ENCODE results near the gene HDLBP.

The HDLBP gene

DNA sequence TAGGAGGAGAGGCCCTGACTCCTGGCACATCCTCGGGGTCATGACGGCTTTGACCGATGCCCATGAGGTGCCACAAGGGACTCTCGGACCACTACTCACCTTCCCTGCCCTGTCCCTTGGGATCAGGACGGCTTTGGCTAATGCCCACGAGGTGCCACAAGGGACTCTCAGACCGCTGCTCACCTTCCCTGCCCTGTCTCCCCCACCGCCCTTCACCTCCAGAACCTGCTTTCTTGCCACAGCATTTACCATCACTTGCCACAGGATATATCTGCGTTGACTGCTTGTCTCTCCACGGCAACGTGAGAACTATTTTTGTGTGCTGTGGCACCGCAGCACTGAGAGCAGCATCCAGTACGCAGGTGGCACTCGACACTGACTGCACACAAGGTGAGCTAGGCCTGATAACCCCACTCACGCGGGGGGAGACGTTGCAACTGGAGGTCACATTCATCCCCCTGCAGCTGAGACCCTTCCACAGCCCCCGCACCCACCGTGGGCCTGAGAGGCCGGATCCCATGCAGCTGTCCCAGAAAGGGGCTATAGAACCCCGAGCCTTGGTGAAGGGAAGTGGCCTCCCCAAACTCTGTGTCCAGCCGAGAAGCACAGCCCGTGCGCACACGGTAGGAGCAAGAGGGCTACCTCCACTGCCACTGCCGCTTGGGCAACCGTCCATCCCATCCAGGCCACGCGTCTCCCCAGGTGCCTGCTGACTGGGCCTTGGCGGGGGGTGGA, 79.4 kb downstream of the HDLBP start:
- TF ChIP-seq, protein P1, sequence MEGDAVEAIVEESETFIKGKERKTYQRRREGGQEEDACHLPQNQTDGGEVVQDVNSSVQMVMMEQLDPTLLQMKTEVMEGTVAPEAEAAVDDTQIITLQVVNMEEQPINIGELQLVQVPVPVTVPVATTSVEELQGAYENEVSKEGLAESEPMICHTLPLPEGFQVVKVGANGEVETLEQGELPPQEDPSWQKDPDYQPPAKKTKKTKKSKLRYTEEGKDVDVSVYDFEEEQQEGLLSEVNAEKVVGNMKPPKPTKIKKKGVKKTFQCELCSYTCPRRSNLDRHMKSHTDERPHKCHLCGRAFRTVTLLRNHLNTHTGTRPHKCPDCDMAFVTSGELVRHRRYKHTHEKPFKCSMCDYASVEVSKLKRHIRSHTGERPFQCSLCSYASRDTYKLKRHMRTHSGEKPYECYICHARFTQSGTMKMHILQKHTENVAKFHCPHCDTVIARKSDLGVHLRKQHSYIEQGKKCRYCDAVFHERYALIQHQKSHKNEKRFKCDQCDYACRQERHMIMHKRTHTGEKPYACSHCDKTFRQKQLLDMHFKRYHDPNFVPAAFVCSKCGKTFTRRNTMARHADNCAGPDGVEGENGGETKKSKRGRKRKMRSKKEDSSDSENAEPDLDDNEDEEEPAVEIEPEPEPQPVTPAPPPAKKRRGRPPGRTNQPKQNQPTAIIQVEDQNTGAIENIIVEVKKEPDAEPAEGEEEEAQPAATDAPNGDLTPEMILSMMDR (IDR thresholded peaks at IDR 0.05; ENCODE audit: borderline replicate concordance, insufficient read depth, low read depth, low read length), result no peak
- no peak overlapping the region for H3K4me3 ChIP-seq (ENCODE audit: low read depth, low read length)

DNA sequence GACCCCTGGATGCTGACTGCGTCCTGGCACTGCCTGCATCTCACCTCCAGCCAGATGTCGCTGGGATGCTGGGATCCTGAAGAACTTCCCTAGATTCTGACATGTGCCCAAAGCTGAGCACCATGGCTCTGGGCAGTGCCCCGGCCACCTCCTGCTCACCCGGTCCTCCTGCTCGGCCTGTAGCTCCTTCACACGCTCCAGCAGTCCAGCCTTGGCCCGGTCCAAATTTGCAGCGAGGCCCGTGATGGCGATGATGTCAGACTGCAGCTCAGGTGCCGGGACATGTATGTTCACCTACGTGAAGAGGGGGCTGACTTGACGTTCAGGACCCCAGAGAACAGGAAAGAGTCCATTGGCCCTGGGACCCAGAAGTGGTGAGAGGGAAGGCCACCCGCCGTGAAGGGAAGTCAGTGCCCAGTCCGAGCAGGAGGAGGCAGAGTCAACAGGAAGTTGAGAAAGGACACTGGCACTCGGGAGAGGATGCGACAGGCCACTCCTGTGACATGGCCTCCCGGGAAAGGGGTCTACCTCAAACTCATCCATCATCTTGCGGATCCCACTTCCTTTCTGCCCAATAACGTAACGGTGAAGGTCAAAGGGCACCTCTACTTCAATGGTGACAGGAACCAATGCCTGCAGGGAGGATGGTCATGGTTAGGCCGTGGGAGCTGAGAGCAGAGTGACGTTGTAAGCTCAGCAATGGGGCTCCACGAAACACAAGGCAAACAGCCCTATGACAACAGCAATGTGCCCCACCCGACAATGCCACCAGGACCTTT, 80.3 kb downstream of the HDLBP start:
- H3K4me3 ChIP-seq (ENCODE audit: low read depth, low read length), result no peak overlapping the region
- TF ChIP-seq, protein P1 (IDR thresholded peaks at IDR 0.05; ENCODE audit: borderline replicate concordance, insufficient read depth, low read depth, low read length), result no peak

DNA sequence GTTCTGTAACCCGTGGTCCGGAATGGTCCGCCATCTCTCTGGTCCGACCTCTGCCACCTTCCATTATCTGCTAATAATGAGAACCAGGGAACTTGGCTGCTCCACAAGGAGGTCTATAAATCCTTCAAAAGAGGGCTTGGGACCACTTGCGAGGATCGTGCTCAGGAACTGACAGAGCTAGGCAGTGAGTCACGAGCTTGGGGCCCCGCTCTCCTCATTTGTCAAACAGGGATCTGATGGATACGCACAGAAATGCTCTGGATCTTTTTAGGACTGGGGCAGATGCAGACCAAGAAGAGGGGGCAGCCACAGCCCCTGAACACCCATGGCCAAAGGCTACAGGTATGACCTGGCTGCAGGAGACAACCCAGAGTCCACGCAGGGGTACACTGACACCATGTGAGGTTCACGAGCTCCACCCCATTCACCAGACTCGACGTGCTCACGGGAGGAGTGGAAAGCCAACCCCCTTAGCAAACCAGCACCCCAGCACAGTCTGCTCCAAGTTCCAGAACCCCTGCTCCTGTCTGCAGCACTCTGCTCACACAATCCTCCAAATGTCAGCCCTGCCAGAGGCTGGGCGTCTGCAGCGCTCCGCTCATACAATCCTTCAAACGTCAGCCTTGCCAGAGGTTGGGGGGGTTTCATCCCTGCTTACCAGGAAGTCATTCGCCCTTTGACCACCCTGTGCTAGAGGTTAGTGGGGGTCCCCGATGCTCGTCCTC, 81.2 kb downstream of the HDLBP start:
- TF ChIP-seq, protein P1 (IDR thresholded peaks at IDR 0.05; ENCODE audit: borderline replicate concordance, insufficient read depth, low read depth, low read length), result no peak
- H3K4me3 ChIP-seq (ENCODE audit: low read depth, low read length), result no peak overlapping the region

DNA sequence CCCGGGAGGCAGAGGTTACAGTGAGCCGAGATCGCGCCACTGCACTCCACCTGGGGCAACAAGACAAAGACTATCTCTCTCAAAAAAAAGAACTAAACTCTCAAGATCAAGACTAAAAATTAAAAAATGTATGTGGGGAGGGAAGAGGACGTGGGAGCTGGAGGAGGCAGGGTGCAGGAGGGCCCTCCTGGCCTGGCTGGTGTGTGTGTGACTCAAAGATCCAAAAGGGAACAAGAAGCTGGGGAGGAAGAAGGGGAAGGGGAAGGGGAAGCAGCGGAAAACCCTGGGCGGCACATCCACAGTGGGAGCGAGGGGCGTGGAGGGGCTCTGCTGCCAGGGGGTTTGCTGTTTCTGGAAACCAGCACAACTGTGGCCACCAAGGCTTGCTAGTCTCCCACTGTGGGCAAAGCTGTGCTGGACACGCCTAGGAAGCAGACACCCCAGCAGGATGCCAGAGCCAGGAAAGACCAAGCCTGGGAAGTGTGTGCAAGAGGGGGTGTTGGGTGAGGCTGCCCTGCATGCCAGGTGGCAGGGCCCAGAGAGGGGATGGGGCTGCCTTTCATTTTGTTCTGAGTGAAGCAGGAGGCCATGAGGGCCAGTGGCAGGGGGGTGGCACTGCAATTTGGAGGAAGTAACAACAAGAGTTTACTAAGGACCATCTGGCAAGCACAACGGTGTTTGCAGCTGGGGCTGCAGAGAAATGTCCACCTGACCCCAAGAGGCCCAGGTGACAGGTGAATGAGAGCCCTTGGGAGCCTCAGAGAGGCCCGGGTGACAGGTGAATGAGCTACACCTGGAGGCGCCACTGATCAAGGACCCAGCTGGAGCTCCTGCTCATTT, 82.5 kb downstream of the HDLBP start:
- TF ChIP-seq, protein P1 (IDR thresholded peaks at IDR 0.05; ENCODE audit: borderline replicate concordance, insufficient read depth, low read depth, low read length), result no peak
- no peak overlapping the region for H3K4me3 ChIP-seq (ENCODE audit: low read depth, low read length)

DNA sequence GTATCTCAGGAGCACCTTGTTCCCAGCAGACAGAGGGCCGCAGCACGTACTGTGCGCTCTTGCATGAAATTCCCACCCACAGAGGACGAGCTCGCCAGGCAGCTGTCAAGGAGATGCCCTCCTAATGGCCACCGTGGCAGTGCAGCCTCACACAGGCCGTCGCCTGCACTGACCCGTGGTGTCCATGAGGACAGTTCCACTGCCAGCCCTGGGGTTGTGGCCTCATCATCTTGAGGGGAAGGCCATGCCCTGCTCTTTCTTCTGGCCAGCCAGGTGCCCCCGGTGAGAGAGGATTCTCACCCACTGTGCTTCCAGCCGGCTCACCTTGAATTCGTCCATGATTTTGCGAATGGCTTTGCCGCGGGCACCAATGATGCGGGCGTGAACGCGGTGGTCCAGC, 85.0 kb downstream of the HDLBP start:
- H3K4me3 ChIP-seq (ENCODE audit: low read depth, low read length), result no peak overlapping the region
- TF ChIP-seq, protein P1 (IDR thresholded peaks at IDR 0.05; ENCODE audit: borderline replicate concordance, insufficient read depth, low read depth, low read length), result no peak

DNA sequence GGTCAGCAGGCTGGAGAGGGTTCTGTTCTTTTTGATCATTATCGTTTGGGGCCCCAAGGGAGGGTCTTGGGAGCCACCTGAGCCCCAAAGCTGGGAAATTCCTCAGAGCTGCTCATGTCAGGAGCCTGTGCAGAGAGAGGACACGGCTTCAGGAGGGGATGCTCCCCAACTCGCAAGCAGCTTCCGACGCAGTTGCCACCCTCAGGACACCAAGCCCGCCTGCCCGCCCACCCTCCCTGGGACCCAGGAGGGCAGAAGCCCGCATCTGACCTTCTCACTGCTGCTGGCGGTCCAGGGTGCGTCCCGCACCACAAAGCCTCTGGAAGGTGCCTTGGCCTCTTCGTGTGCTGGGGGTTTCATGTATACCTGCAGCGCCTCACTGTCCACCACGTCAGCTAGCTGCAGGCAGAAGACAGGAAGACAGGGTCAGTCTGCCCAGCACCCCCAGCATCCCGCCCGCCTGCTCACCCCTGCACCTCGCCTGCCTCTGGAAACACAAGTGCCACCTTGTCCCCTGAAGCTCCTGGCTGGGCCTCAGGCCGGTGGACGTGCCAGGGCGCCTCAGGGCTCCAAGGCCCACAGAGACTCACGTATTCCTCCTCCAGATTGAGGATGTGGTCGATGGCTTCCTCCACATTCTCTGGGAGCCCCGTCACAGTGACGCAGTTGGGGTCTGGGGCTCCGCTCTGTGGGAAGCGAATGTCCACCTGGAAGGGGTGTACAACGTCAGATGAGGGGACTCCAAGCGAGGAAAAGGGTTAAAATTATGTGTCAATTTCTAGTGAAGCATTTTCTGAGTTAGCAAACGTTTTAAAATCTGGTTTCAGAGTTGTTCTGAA, 85.7 kb downstream of the HDLBP start:
- TF ChIP-seq, protein P1 (IDR thresholded peaks at IDR 0.05; ENCODE audit: borderline replicate concordance, insufficient read depth, low read depth, low read length), result no peak
- no peak overlapping the region for H3K4me3 ChIP-seq (ENCODE audit: low read depth, low read length)
